ENCODE results near the gene RTF2.

Gene RTF2

GRCh38 chr20:56501116-56501515 is 32.7 kb downstream of the RTF2 start:
- Histone ChIP-seq H3K4me1 (ENCODE audit: control insufficient read depth, insufficient read depth, low read length) (no peaks in the 10 kb centered on the region), H3K4me3 (ENCODE audit: low read depth, low read length) (no peak overlapping the region), H3K9me3 (ENCODE audit: control insufficient read depth, insufficient read depth, low read length) (no peaks in the 10 kb centered on the region), H3K27me3 (ENCODE audit: control insufficient read depth, insufficient read depth, low read length) (no peaks in the 10 kb centered on the region), H3K9ac (ENCODE audit: low read depth, low read length) (no peak overlapping the region), H3K27ac (ENCODE audit: low read depth, low read length) (no peak overlapping the region), H3K36me3 (ENCODE audit: control insufficient read depth, insufficient read depth, low read length) (0 out of 2 replicates have a peak, but pooled peaks cover 6% of the 10 kb centered on the region)

GRCh38 chr20:56503916-56504315 is 35.5 kb downstream of the RTF2 start:
- no peaks in the 10 kb centered on the region for H3K36me3 ChIP-seq (ENCODE audit: control insufficient read depth, insufficient read depth, low read length)
- H3K4me3 ChIP-seq (ENCODE audit: low read depth, low read length), result no peak overlapping the region
- no peaks in the 10 kb centered on the region for H3K27me3 ChIP-seq (ENCODE audit: control insufficient read depth, insufficient read depth, low read length)
- H3K9ac ChIP-seq (ENCODE audit: low read depth, low read length), result no peak overlapping the region
- no peaks in the 10 kb centered on the region for H3K4me1 ChIP-seq (ENCODE audit: control insufficient read depth, insufficient read depth, low read length)
- no peak overlapping the region for H3K27ac ChIP-seq (ENCODE audit: low read depth, low read length)
- H3K9me3 ChIP-seq (ENCODE audit: control insufficient read depth, insufficient read depth, low read length), result no peaks in the 10 kb centered on the region

GRCh38 chr20:56504373-56505005 is 36.1 kb downstream of the RTF2 start:
- Histone ChIP-seq H3K9ac (ENCODE audit: low read depth, low read length) (no peak overlapping the region), H3K27ac (ENCODE audit: low read depth, low read length) (no peak overlapping the region), H3K4me3 (ENCODE audit: low read depth, low read length) (no peak overlapping the region), H3K36me3 (ENCODE audit: control insufficient read depth, insufficient read depth, low read length) (no peaks in the 10 kb centered on the region), H3K9me3 (ENCODE audit: control insufficient read depth, insufficient read depth, low read length) (no peaks in the 10 kb centered on the region), H3K27me3 (ENCODE audit: control insufficient read depth, insufficient read depth, low read length) (no peaks in the 10 kb centered on the region), H3K4me1 (ENCODE audit: control insufficient read depth, insufficient read depth, low read length) (no peaks in the 10 kb centered on the region)

- Histone ChIP-seq H3K4me1 (ENCODE audit: control insufficient read depth, insufficient read depth, low read length) (no peaks in the 10 kb centered on the region), H3K36me3 (ENCODE audit: control insufficient read depth, insufficient read depth, low read length) (no peaks in the 10 kb centered on the region), H3K27ac (ENCODE audit: low read depth, low read length) (no peak overlapping the region), H3K4me3 (ENCODE audit: low read depth, low read length) (no peak overlapping the region), H3K27me3 (ENCODE audit: control insufficient read depth, insufficient read depth, low read length) (no peaks in the 10 kb centered on the region), H3K9me3 (ENCODE audit: control insufficient read depth, insufficient read depth, low read length) (no peaks in the 10 kb centered on the region), H3K9ac (ENCODE audit: low read depth, low read length) (no peak overlapping the region)
Observed at GRCh38 chr20:56506103-56506502, 37.7 kb downstream of the RTF2 start.

- no peak overlapping the region for H3K9ac ChIP-seq (ENCODE audit: low read depth, low read length)
- H3K36me3 ChIP-seq (ENCODE audit: control insufficient read depth, insufficient read depth, low read length), result peaks cover 18% of the 10 kb centered on the region
- H3K27me3 ChIP-seq (ENCODE audit: control insufficient read depth, insufficient read depth, low read length), result no peaks in the 10 kb centered on the region
- no peak overlapping the region for H3K27ac ChIP-seq (ENCODE audit: low read depth, low read length)
- no peak overlapping the region for H3K4me3 ChIP-seq (ENCODE audit: low read depth, low read length)
- no peaks in the 10 kb centered on the region for H3K4me1 ChIP-seq (ENCODE audit: control insufficient read depth, insufficient read depth, low read length)
- no peaks in the 10 kb centered on the region for H3K9me3 ChIP-seq (ENCODE audit: control insufficient read depth, insufficient read depth, low read length)
Observed at GRCh38 chr20:56511926-56512325, 43.5 kb downstream of the RTF2 start.

- Histone ChIP-seq H3K36me3 (ENCODE audit: control insufficient read depth, insufficient read depth, low read length) (peaks cover 34% of the 10 kb centered on the region), H3K27ac (ENCODE audit: low read depth, low read length) (no peak overlapping the region), H3K4me3 (ENCODE audit: low read depth, low read length) (no peak overlapping the region), H3K9me3 (ENCODE audit: control insufficient read depth, insufficient read depth, low read length) (no peaks in the 10 kb centered on the region), H3K4me1 (ENCODE audit: control insufficient read depth, insufficient read depth, low read length) (no peaks in the 10 kb centered on the region), H3K27me3 (ENCODE audit: control insufficient read depth, insufficient read depth, low read length) (no peaks in the 10 kb centered on the region), H3K9ac (ENCODE audit: low read depth, low read length) (no peak overlapping the region)
Observed at GRCh38 chr20:56513161-56514150, 45.0 kb downstream of the RTF2 start.

GRCh38 chr20:56516631-56517030 is 48.2 kb downstream of the RTF2 start:
- H3K4me1 ChIP-seq (ENCODE audit: control insufficient read depth, insufficient read depth, low read length), result no peaks in the 10 kb centered on the region
- H3K27me3 ChIP-seq (ENCODE audit: control insufficient read depth, insufficient read depth, low read length), result no peaks in the 10 kb centered on the region
- H3K9me3 ChIP-seq (ENCODE audit: control insufficient read depth, insufficient read depth, low read length), result peaks cover 15% of the 10 kb centered on the region
- no peak overlapping the region for H3K9ac ChIP-seq (ENCODE audit: low read depth, low read length)
- peaks cover 49% of the 10 kb centered on the region for H3K36me3 ChIP-seq (ENCODE audit: control insufficient read depth, insufficient read depth, low read length)
- no peak overlapping the region for H3K4me3 ChIP-seq (ENCODE audit: low read depth, low read length)
- no peak overlapping the region for H3K27ac ChIP-seq (ENCODE audit: low read depth, low read length)

GRCh38 chr20:56517211-56517610 is 48.8 kb downstream of the RTF2 start:
- no peak overlapping the region for H3K9ac ChIP-seq (ENCODE audit: low read depth, low read length)
- H3K4me3 ChIP-seq (ENCODE audit: low read depth, low read length), result no peak overlapping the region
- H3K36me3 ChIP-seq (ENCODE audit: control insufficient read depth, insufficient read depth, low read length), result peaks cover 49% of the 10 kb centered on the region
- H3K27me3 ChIP-seq (ENCODE audit: control insufficient read depth, insufficient read depth, low read length), result no peaks in the 10 kb centered on the region
- H3K4me1 ChIP-seq (ENCODE audit: control insufficient read depth, insufficient read depth, low read length), result no peaks in the 10 kb centered on the region
- H3K27ac ChIP-seq (ENCODE audit: low read depth, low read length), result no peak overlapping the region
- H3K9me3 ChIP-seq (ENCODE audit: control insufficient read depth, insufficient read depth, low read length), result peaks cover 17% of the 10 kb centered on the region

GRCh38 chr20:56517641-56518040 is 49.2 kb downstream of the RTF2 start:
- H3K27me3 ChIP-seq (ENCODE audit: control insufficient read depth, insufficient read depth, low read length), result no peaks in the 10 kb centered on the region
- peaks cover 49% of the 10 kb centered on the region for H3K36me3 ChIP-seq (ENCODE audit: control insufficient read depth, insufficient read depth, low read length)
- no peak overlapping the region for H3K4me3 ChIP-seq (ENCODE audit: low read depth, low read length)
- no peak overlapping the region for H3K27ac ChIP-seq (ENCODE audit: low read depth, low read length)
- no peak overlapping the region for H3K9ac ChIP-seq (ENCODE audit: low read depth, low read length)
- peaks cover 17% of the 10 kb centered on the region for H3K9me3 ChIP-seq (ENCODE audit: control insufficient read depth, insufficient read depth, low read length)
- H3K4me1 ChIP-seq (ENCODE audit: control insufficient read depth, insufficient read depth, low read length), result no peaks in the 10 kb centered on the region

GRCh38 chr20:56518126-56518525 is 49.7 kb downstream of the RTF2 start:
- peaks cover 17% of the 10 kb centered on the region for H3K9me3 ChIP-seq (ENCODE audit: control insufficient read depth, insufficient read depth, low read length)
- H3K4me3 ChIP-seq (ENCODE audit: low read depth, low read length), result no peak overlapping the region
- H3K9ac ChIP-seq (ENCODE audit: low read depth, low read length), result no peak overlapping the region
- H3K4me1 ChIP-seq (ENCODE audit: control insufficient read depth, insufficient read depth, low read length), result no peaks in the 10 kb centered on the region
- H3K36me3 ChIP-seq (ENCODE audit: control insufficient read depth, insufficient read depth, low read length), result peaks cover 47% of the 10 kb centered on the region
- H3K27ac ChIP-seq (ENCODE audit: low read depth, low read length), result no peak overlapping the region
- no peaks in the 10 kb centered on the region for H3K27me3 ChIP-seq (ENCODE audit: control insufficient read depth, insufficient read depth, low read length)

GRCh38 chr20:56518721-56519398 is 50.4 kb downstream of the RTF2 start:
- Histone ChIP-seq H3K27ac (ENCODE audit: low read depth, low read length) (no peak overlapping the region), H3K9me3 (ENCODE audit: control insufficient read depth, insufficient read depth, low read length) (peaks cover 17% of the 10 kb centered on the region), H3K36me3 (ENCODE audit: control insufficient read depth, insufficient read depth, low read length) (peaks cover 40% of the 10 kb centered on the region), H3K9ac (ENCODE audit: low read depth, low read length) (no peak overlapping the region), H3K4me3 (ENCODE audit: low read depth, low read length) (no peak overlapping the region), H3K4me1 (ENCODE audit: control insufficient read depth, insufficient read depth, low read length) (no peaks in the 10 kb centered on the region), H3K27me3 (ENCODE audit: control insufficient read depth, insufficient read depth, low read length) (no peaks in the 10 kb centered on the region)

Data from HUES48 (cell line).